Coronary artery (tissue), 2 donors: Measurements from ENCODE around the gene SPTBN4.
A peak's percentile ranks its signal among the peaks of the same experiment; 100 is the strongest.
"Not testable (repeated sequence)": the region's sequence is repeated elsewhere in the genome, so short reads cannot be mapped to it uniquely, and the experiment has no call there.

Source experiments
- DNase-seq: peaks from one replicate; pipeline ENCODE4 v3.0.0-alpha.2; 2017; ENCODE audit warnings: low spot score
- H3K27ac ChIP-seq, 2 donors: fragments of 200-600 bp; sonication (generic); one replicate each; pipeline ENCODE4 v1.5.1; 2016 to 2019
- H3K4me3 ChIP-seq: fragments of 200-600 bp; sonication (generic); 2 replicates; pipeline ENCODE4 v1.5.1; 2016; ENCODE audit warnings: mild to moderate bottlenecking, moderate library complexity
- TF ChIP-seq, protein P1 (sequence below): fragments of 200-600 bp; sonication (generic); IDR thresholded peaks from one replicate; pipeline ENCODE4 v1.5.1; 2019; ENCODE audit warnings: antibody characterized with exemption

The SPTBN4 gene

DNA sequence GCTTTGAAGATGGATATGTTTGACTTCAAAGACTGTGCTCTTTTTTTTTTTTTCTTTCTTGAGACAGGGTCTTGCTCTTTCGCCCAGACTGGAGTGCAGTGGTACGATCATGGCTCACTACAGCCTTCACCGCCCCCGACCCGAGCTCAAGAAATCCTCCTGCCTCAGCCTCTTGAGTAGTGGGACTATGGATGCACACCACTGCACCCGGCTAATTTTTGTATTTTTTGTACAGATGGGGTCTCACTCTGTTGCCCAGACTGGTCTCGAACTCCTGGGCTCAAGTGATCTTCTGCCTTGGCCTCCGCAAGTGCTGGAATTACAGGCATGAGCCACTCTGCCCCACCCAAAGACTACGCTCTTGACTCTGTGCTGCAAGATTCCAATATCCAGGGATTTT lies 50.4 kb downstream of the SPTBN4 start:
- TF ChIP-seq, protein P1, sequence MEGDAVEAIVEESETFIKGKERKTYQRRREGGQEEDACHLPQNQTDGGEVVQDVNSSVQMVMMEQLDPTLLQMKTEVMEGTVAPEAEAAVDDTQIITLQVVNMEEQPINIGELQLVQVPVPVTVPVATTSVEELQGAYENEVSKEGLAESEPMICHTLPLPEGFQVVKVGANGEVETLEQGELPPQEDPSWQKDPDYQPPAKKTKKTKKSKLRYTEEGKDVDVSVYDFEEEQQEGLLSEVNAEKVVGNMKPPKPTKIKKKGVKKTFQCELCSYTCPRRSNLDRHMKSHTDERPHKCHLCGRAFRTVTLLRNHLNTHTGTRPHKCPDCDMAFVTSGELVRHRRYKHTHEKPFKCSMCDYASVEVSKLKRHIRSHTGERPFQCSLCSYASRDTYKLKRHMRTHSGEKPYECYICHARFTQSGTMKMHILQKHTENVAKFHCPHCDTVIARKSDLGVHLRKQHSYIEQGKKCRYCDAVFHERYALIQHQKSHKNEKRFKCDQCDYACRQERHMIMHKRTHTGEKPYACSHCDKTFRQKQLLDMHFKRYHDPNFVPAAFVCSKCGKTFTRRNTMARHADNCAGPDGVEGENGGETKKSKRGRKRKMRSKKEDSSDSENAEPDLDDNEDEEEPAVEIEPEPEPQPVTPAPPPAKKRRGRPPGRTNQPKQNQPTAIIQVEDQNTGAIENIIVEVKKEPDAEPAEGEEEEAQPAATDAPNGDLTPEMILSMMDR: no peak
- DNase-seq: no peak
- no peak overlapping the region for H3K4me3 ChIP-seq
- no peak overlapping the region for H3K27ac ChIP-seq

DNA sequence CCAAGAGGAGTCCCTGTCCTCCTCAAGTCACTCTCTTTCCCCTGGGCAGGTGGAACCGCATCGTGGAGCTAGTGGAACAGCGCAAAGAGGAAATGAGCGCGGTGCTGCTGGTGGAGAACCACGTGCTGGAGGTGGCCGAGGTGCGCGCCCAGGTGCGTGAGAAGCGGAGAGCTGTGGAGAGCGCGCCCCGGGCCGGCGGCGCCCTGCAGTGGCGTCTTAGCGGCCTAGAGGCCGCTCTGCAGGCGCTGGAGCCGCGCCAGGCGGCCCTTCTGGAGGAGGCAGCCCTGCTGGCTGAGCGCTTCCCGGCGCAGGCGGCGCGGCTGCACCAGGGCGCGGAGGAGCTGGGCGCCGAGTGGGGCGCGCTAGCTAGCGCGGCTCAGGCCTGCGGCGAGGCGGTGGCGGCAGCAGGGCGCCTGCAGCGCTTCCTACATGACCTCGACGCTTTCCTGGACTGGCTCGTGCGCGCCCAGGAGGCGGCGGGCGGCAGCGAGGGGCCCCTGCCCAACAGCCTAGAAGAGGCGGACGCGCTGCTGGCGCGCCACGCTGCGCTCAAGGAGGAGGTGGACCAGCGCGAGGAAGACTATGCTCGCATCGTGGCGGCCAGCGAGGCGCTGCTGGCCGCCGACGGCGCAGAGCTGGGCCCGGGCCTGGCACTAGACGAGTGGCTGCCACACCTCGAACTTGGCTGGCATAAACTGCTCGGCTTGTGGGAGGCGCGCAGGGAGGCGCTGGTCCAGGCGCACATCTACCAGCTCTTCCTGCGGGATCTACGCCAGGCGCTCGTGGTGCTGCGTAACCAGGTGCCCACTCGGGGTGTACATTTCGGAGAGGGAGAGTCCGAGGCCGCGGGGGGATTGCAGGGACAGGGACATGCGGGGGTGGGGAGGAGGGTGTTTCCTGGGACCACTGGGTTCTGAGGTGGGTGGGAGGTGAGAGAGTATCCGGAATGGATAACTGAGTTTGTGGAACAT lies 52.8 kb downstream of the SPTBN4 start:
- TF ChIP-seq, protein P1: no peak
- Histone ChIP-seq H3K4me3 (no peak overlapping the region), H3K27ac (no peak overlapping the region)
- no peak for DNase-seq

DNA sequence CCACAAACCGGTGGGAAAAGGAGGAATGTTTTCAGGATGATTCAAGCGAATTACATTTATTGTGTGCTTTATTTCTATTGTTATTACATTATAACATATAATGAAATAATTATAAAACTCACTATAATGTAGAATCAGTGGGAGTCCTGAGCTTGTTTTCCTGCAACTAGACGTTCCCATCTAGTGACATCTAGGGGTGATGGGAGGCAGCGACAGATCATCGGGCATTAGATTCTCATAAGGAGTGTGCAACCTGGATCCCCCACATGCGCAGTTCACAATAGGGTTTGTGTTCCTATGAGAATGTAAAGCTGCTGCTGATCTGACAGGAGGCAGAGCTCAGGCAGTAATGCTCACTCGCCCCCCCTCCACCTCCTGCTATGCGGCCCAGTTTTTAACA lies 54.5 kb downstream of the SPTBN4 start:
- H3K27ac ChIP-seq: no peak overlapping the region
- TF ChIP-seq, protein P1: no peak
- no peak for DNase-seq
- no peak overlapping the region for H3K4me3 ChIP-seq

DNA sequence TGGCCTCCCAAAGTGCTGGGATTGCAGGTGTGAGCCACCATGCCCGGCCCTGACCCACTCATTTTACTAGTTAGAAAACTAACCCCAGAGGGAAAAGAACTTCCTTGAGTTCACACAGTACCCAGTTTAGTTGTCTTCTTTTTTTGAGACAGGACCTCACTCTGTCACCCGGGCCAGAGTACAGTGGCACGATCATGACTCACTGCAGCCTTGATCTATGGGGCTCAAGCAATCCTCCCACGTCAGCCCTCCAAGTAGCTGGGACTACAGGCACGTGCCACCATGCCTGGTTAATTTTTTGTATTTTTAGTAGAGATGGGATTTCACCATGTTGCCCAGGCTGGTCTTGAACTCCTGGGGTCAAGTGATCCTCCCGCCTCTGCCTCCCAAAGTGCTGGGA lies 55.1 kb downstream of the SPTBN4 start:
- H3K27ac ChIP-seq, H3K4me3 ChIP-seq, DNase-seq: not testable (repeated sequence)

DNA sequence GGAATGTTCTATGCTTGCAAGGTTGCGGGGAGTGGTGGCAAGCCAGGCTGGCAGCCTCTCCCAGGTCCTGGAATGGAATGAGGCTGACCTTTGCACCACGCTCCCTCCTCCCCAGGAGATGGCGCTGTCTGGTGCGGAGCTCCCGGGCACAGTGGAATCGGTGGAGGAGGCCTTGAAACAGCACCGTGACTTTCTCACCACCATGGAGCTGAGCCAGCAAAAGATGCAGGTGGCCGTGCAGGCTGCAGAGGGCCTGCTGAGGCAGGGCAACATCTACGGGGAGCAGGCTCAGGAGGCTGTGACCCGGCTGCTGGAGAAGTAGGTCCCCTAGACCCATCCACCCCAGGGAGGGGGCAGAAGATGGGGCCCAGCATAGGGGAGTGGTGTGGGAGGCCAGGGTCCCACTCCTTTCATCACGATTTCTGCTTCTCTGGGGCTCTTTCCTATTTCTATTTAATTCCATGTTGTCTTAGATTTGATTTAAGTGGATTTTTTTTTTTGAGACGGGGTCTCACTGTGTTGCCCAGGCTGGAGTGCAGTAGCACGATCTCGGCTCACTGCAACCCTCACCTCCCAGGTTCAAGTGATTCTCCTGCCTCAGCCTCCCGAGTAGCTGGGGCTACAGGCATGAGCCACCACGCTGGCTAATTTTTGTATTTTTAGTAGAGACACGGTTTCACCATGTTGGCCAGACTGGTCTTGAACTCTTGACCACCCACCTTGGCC lies 56.7 kb downstream of the SPTBN4 start:
- DNase-seq: no peak

DNA sequence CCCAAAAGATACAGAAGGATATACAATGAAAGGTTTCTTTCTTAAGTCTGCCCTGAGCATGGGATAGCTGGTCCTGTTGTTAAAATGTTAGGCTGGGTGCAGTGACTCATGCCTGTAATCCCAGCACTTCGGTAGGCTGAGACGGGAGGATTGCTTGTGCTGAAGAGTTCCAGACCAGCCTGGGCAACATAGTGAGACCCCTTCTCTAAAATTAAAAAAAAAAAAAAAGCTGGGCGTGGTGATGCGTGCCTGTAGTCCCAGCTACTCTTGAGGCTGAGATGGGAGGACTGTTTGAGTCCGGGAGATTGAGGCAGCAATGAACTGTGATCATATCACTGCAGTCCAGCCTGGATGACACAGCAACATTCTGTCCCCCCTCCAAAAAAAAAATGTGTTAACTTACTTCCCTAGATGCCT lies 57.3 kb downstream of the SPTBN4 start:
- no peak for DNase-seq
- no peak overlapping the region for H3K4me3 ChIP-seq
- TF ChIP-seq, protein P1: no peak
- H3K27ac ChIP-seq: no peak overlapping the region

More for the DNA sequence above, 56.7 kb downstream of the SPTBN4 start:
- no peak overlapping the region for H3K4me3 ChIP-seq
- H3K27ac ChIP-seq: no peak overlapping the region
- TF ChIP-seq, protein P1: peak; percentile 41

DNA sequence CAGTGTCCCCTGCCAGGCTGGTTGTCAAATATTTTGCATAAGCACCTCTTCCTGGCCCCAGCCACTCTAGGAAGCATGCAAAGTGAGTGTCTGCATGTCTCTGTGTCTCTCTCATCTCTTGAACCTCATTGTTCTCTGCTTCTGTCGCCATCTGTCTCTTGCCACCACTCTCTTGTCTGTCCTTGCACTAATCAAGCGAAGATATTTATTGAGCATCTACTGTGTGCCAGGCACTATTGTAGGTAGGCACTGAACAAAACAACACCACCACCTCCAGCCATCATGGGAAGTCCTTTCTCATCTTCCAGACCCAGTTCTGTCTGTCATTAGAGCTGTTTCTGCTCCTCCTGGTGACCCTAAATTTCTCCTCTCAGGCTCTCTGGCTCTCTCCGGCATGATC lies 57.9 kb downstream of the SPTBN4 start:
- TF ChIP-seq, protein P1: no peak
- Histone ChIP-seq H3K4me3 (no peak overlapping the region), H3K27ac (no peak overlapping the region)
- DNase-seq: no peak
